Neural cell (in vitro differentiated cells): ENCODE data around the gene PARL. TPM values are rescaled to one million over a fixed set of nuclear protein-coding genes. Genes with fewer than 3 reads are reported as not detected.

Experiments used
- H2AFZ ChIP-seq: fragments of 200-600, 300-800 bp; sonication (generic), shearing (Covaris generic); 2 replicates; pipeline ENCODE4 v1.6.0; 2014; ENCODE audit warnings: low read depth, mild to moderate bottlenecking, antibody characterized with exemption, low read length, moderate library complexity
- H3F3A ChIP-seq: fragments of 200-600 bp; shearing (Covaris generic); 2 replicates; pipeline ENCODE4 v1.6.1; 2016; ENCODE audit warnings: mild to moderate bottlenecking, moderate library complexity, mixed read lengths, antibody characterized with exemption, low read length; ENCODE audit not compliant: insufficient read depth, poor library complexity, severe bottlenecking
- H3K27ac ChIP-seq: fragments of 200-600, 300-800 bp; sonication (generic), shearing (Covaris generic); 2 replicates; pipeline ENCODE4 v1.5.1; 2014; ENCODE audit warnings: mild to moderate bottlenecking, low read length, moderate library complexity
- H3K27me3 ChIP-seq: fragments of 300-800, 200-600 bp; sonication (generic), shearing (Covaris generic); 2 replicates; pipeline ENCODE4 v1.6.0; 2014; ENCODE audit warnings: mild to moderate bottlenecking, low read depth, low read length, moderate library complexity; ENCODE audit not compliant: insufficient read depth
- H3K36me3 ChIP-seq: fragments of 300-800, 200-600 bp; sonication (generic), shearing (Covaris generic); 2 replicates; pipeline ENCODE4 v1.5.1; 2014; ENCODE audit warnings: mild to moderate bottlenecking, antibody characterized with exemption, low read length, moderate library complexity; ENCODE audit not compliant: insufficient read depth
- H3K4me2 ChIP-seq: fragments of 300-800, 200-600 bp; sonication (generic), shearing (Covaris generic); 2 replicates; pipeline ENCODE4 v1.6.0; 2014; ENCODE audit warnings: mild to moderate bottlenecking, low read length
- H3K4me3 ChIP-seq: fragments of 300-800, 200-600 bp; sonication (generic), shearing (Covaris generic); 2 replicates; pipeline ENCODE4 v1.5.1; 2014; ENCODE audit warnings: mild to moderate bottlenecking, low read length, moderate library complexity
- H3K79me2 ChIP-seq: fragments of 200-600 bp; shearing (Covaris generic); replicated peaks from 2 replicates; pipeline ENCODE4 v1.6.0; 2014; ENCODE audit warnings: mild to moderate bottlenecking, low read length, moderate library complexity; ENCODE audit not compliant: insufficient read depth
- H3K9ac ChIP-seq: fragments of 300-800, 200-600 bp; sonication (generic), shearing (Covaris generic); 2 replicates; pipeline ENCODE4 v1.6.1; 2016; ENCODE audit warnings: mild to moderate bottlenecking, low read length, mixed read lengths
- H3K9me2 ChIP-seq: fragments of 200-600 bp; shearing (Covaris generic); 2 replicates; pipeline ENCODE4 v1.6.1; 2016; ENCODE audit warnings: mild to moderate bottlenecking, low read length, mixed read lengths; ENCODE audit not compliant: insufficient read depth
- H3K9me3 ChIP-seq: fragments of 200-600, 300-800 bp; sonication (generic), shearing (Covaris generic); 2 replicates; pipeline ENCODE4 v1.6.1; 2016; ENCODE audit warnings: mild to moderate bottlenecking, mixed run types, low read length, moderate library complexity, mixed read lengths
- H4K20me1 ChIP-seq: fragments of 200-600 bp; shearing (Covaris generic); 2 replicates; pipeline ENCODE4 v1.6.1; 2016; ENCODE audit warnings: mild to moderate bottlenecking, mixed run types; ENCODE audit not compliant: insufficient read depth
- EP300 ChIP-seq: fragments of 450-650 bp; conservative IDR thresholded peaks from 2 replicates; pipeline ENCODE4 v1.6.1; 2014; ENCODE audit warnings: antibody characterized with exemption, mild to moderate bottlenecking, moderate library complexity; ENCODE audit not compliant: poor library complexity, severe bottlenecking
- EZH2 ChIP-seq: fragments of 200-600, 300-800 bp; shearing (Covaris generic), sonication (generic); IDR thresholded peaks from 2 replicates; pipeline ENCODE4 v1.6.1; 2014; ENCODE audit warnings: antibody characterized with exemption, low read length, borderline replicate concordance, mild to moderate bottlenecking; ENCODE audit not compliant: insufficient read depth, poor library complexity, severe bottlenecking
- MXI1 ChIP-seq: fragments of 450-650 bp; conservative IDR thresholded peaks from 2 replicates; pipeline ENCODE4 v1.6.1; 2014; ENCODE audit warnings: antibody characterized with exemption, mild to moderate bottlenecking; ENCODE audit not compliant: poor library complexity, severe bottlenecking
- POLR2AphosphoS5 ChIP-seq: IDR thresholded peaks from 2 replicates; pipeline ENCODE4 v1.6.1; 2012
- RAD21 ChIP-seq: fragments of 450-650 bp; conservative IDR thresholded peaks from 2 replicates; pipeline ENCODE4 v1.6.1; 2014; ENCODE audit warnings: antibody characterized with exemption, mild to moderate bottlenecking, moderate library complexity
- REST ChIP-seq: IDR thresholded peaks from 2 replicates; pipeline ENCODE4 v1.6.1; 2012; ENCODE audit warnings: borderline replicate concordance
- SMC3 ChIP-seq: fragments of 450-650 bp; conservative IDR thresholded peaks from 2 replicates; pipeline ENCODE4 v1.6.1; 2014; ENCODE audit warnings: antibody characterized with exemption, mild to moderate bottlenecking, moderate library complexity; ENCODE audit not compliant: poor library complexity
- TAF1 ChIP-seq: IDR thresholded peaks from 2 replicates; pipeline ENCODE4 v1.6.1; 2012; ENCODE audit warnings: low read depth
- polyA plus RNA-seq: library from polyadenylated mRNA; depleted of rRNA; stranded (reverse); fragments of >200 nt; gene quantifications from 2 replicates; pipeline ENCODE4 v1.2.3, GENCODE V29; 2014
- TF ChIP-seq, protein P1 (sequence below): fragments of 450-650 bp; IDR thresholded peaks from 2 replicates; pipeline ENCODE4 v1.5.1; 2014; ENCODE audit warnings: antibody characterized with exemption, mild to moderate bottlenecking, moderate library complexity; ENCODE audit not compliant: poor library complexity, severe bottlenecking

PARL gene
- polyA plus RNA-seq, 1 donor from 2014 or later, result 59.2 TPM

- H3K79me2 ChIP-seq, result no peaks in the 10 kb centered on the region
- no peaks in the 10 kb centered on the region for H3F3A ChIP-seq
- H3K4me3 ChIP-seq, result no peak overlapping the region
- no peaks in the 10 kb centered on the region for H3K9me2 ChIP-seq
- no peak overlapping the region for H2AFZ ChIP-seq
- H3K27me3 ChIP-seq, result no peaks in the 10 kb centered on the region
- H3K9me3 ChIP-seq, result no peaks in the 10 kb centered on the region
- no peak overlapping the region for H3K27ac ChIP-seq
- no peak overlapping the region for H3K9ac ChIP-seq
- no peak overlapping the region for H3K4me2 ChIP-seq
- H3K36me3 ChIP-seq, result no peaks in the 10 kb centered on the region
- no peak for TF ChIP-seq MXI1
- TF ChIP-seq EP300, result no peak
- TF ChIP-seq EZH2, result no peak
- TF ChIP-seq TAF1, result no peak
- no peaks in the 10 kb centered on the region for H4K20me1 ChIP-seq
Measured at GRCh38 chr3:183817639-183818038, 67.0 kb downstream of the PARL start.

DNA sequence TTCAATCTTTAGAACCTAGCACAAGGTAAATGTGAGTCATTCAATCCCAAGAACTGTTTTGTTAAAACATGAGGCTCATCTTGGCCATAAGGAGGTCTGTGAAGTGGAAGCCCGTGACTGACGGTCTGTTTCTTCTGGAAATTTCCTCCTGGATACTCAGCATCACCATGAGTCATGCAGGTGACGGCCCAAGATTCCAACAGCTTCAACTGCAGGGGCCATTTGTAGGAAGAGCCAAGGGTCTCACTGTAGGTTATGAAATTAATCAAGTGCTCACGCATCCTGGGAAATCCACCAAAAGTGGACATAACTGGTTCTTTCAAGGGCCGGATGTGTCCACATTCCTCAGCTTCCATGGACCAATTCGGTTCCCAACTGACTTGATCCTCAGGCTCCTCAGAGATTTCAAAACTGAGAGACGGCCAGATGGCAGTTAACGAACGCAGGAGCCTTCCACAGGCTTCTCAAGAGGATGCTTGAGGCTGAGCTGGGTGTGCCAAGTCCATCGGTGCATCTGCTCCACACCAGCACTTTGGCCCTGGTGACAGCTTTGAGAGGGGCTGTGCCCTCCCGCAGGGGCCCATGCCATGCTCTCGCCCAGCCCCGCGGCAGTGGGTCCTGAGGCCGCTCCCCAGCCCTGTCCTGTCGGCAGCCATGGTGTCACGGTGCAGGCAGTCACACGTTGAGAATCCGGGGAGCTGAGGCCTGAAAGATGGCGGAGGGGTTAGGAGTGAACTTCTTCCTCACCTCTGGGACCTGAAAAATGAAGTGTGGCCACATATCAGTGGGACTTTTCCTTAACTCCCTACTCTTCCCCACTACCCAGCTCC is 67.8 kb downstream of the PARL start:
- Histone ChIP-seq H2AFZ (no peak overlapping the region), H3K4me3 (no peak overlapping the region), H4K20me1 (no peaks in the 10 kb centered on the region), H3K36me3 (no peaks in the 10 kb centered on the region), H3K9ac (no peak overlapping the region), H3K27me3 (no peaks in the 10 kb centered on the region), H3K9me2 (no peaks in the 10 kb centered on the region), H3K27ac (no peak overlapping the region), H3K79me2 (no peaks in the 10 kb centered on the region), H3K4me2 (no peak overlapping the region), H3F3A (no peaks in the 10 kb centered on the region), H3K9me3 (no peaks in the 10 kb centered on the region)
- TF ChIP-seq MXI1 (no peak), TAF1 (no peak), RAD21 (no peak), EP300 (no peak), POLR2AphosphoS5 (no peak), SMC3 (no peak), EZH2 (no peak), REST (no peak)
- TF ChIP-seq, protein P1, sequence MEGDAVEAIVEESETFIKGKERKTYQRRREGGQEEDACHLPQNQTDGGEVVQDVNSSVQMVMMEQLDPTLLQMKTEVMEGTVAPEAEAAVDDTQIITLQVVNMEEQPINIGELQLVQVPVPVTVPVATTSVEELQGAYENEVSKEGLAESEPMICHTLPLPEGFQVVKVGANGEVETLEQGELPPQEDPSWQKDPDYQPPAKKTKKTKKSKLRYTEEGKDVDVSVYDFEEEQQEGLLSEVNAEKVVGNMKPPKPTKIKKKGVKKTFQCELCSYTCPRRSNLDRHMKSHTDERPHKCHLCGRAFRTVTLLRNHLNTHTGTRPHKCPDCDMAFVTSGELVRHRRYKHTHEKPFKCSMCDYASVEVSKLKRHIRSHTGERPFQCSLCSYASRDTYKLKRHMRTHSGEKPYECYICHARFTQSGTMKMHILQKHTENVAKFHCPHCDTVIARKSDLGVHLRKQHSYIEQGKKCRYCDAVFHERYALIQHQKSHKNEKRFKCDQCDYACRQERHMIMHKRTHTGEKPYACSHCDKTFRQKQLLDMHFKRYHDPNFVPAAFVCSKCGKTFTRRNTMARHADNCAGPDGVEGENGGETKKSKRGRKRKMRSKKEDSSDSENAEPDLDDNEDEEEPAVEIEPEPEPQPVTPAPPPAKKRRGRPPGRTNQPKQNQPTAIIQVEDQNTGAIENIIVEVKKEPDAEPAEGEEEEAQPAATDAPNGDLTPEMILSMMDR, result no peak
